Keratinocyte (primary cell): ENCODE measurements around the gene POLR2L.

ENCODE experiments used
- EZH2 ChIP-seq: IDR thresholded peaks from one replicate; pipeline ENCODE4 v1.6.1; 2012; ENCODE audit warnings: inconsistent platforms, mild to moderate bottlenecking, low read length, moderate library complexity
- TF ChIP-seq, protein P1 (sequence below), 3 experiments: IDR thresholded peaks in 1 of 3; conservative IDR thresholded peaks in 1 of 3; optimal IDR thresholded peaks in 1 of 3; 2 replicates in 2 of 3; 3 replicates in 1 of 3; pipeline versions ENCODE3 to v1.5.1; 2011; ENCODE audit warnings: low read length in 3 of 3, mild to moderate bottlenecking in 3 of 3, moderate library complexity in 2 of 3, control low read depth in 1 of 3, inconsistent platforms in 1 of 3; ENCODE audit not compliant: insufficient read depth in 2 of 3; ENCODE audit errors: extremely low read depth in 1 of 3

DNA sequence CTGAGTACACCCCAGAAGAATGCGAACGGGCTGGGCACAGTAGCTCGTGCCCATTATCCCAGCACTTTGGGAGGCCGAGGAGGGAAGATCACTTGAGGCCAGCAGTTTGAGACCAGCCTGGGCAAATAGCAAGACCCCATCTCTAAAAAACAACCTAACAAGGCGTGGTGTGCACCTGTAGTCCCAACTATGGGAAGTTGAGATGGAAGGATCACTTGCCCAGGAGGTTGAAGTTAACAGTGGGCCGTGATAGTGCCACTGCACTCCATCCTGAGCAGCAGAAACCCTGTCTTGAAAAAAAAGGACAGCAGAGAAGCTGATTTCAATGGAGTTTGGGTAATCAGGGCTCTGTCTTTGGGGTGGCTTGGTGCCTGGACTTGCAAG is 29.3 kb downstream of the POLR2L start:
- TF ChIP-seq, protein P1, sequence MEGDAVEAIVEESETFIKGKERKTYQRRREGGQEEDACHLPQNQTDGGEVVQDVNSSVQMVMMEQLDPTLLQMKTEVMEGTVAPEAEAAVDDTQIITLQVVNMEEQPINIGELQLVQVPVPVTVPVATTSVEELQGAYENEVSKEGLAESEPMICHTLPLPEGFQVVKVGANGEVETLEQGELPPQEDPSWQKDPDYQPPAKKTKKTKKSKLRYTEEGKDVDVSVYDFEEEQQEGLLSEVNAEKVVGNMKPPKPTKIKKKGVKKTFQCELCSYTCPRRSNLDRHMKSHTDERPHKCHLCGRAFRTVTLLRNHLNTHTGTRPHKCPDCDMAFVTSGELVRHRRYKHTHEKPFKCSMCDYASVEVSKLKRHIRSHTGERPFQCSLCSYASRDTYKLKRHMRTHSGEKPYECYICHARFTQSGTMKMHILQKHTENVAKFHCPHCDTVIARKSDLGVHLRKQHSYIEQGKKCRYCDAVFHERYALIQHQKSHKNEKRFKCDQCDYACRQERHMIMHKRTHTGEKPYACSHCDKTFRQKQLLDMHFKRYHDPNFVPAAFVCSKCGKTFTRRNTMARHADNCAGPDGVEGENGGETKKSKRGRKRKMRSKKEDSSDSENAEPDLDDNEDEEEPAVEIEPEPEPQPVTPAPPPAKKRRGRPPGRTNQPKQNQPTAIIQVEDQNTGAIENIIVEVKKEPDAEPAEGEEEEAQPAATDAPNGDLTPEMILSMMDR (optimal IDR thresholded peaks at IDR 0.05 in 1 of 3, IDR thresholded peaks at IDR 0.05 in 1 of 3, conservative IDR thresholded peaks at IDR 0.05 in 1 of 3; ENCODE audit: extremely low read depth in 1 of 3, insufficient read depth in 2 of 3, low read length in 3 of 3), result no peak
- no peak for TF ChIP-seq EZH2
